Omental fat pad (tissue), 4 donors: Measurements from ENCODE around the gene MAP4K4. TPM values are rescaled to one million over a fixed set of nuclear protein-coding genes. Genes with fewer than 3 reads are reported as not detected.

Source experiments
- ATAC-seq: fragments of 150-250 bp; one replicate; pipeline ENCODE4 v1.9.1; 2016; ENCODE audit warnings: mild to moderate bottlenecking, moderate library complexity; ENCODE audit not compliant: low FRiP score
- DNase-seq: peaks from one replicate; pipeline ENCODE4 v3.0.0-alpha.2; 2019; ENCODE audit warnings: low spot score
- total RNA-seq, 4 donors: library from RNA; depleted of rRNA; stranded (reverse); fragments of >200 nt; gene quantifications; one replicate each; pipeline ENCODE4 v1.1.0, GENCODE V29; 2016
- TF ChIP-seq, protein P1 (sequence below), 3 donors: fragments of 450-650 bp; IDR thresholded peaks; one replicate each; pipeline ENCODE4 v1.5.1; 2016 to 2017; ENCODE audit warnings: antibody characterized with exemption in 3 of 3, mild to moderate bottlenecking in 3 of 3, moderate library complexity in 2 of 3

Gene MAP4K4
- total RNA-seq, 4 donors from 2014 or later: 85.9 to 199 (median 110) TPM

DNA sequence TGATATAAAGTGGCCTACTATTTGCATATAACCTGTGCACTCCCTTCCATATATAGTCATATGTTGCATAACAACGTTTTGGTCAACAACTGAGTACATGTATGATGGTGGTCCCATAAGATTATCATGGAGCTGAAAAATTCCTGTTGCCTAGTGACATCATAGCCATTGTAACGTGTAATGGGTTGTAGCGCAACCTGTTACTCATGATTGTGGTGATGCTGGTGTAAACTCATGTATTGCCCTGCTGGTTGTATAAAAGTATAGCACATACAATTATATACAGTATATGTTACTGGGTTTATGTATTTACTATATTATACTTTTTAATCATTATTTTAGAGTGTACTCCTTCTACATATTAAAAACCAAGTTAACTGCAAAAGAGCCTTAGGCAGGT lies 149.5 kb downstream of the MAP4K4 start:
- DNase-seq: no peak
- ATAC-seq: no peak

DNA sequence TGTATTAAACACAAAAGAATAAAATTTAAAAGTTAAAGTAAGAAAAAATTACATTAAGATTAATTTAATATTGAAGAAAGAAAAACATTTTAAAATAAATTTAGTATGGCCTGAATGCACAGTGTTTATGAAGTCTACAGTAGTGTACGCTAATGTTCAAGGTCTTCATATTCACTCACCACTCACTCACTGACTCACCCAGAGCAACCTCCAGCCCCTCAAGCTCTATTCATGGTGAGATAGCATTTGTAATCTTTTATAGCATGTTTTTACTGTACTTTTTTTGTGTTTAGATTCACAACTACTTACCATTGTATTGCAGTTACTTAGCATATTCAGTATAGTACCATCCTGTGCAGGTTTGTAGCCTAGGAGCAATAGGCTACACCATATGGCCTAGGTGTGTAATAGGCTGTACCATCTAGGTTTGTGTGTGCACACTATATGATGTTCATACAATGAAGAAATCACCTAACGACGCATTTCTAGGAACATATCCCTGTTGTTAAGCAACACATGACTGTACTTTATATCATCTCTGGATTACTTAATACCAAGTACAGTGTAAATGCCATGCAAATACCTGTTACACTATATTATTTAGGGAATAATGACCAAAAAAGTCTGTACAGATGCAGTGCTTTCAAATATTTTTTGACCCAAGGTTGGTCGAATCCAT lies 150.3 kb downstream of the MAP4K4 start:
- TF ChIP-seq, protein P1, sequence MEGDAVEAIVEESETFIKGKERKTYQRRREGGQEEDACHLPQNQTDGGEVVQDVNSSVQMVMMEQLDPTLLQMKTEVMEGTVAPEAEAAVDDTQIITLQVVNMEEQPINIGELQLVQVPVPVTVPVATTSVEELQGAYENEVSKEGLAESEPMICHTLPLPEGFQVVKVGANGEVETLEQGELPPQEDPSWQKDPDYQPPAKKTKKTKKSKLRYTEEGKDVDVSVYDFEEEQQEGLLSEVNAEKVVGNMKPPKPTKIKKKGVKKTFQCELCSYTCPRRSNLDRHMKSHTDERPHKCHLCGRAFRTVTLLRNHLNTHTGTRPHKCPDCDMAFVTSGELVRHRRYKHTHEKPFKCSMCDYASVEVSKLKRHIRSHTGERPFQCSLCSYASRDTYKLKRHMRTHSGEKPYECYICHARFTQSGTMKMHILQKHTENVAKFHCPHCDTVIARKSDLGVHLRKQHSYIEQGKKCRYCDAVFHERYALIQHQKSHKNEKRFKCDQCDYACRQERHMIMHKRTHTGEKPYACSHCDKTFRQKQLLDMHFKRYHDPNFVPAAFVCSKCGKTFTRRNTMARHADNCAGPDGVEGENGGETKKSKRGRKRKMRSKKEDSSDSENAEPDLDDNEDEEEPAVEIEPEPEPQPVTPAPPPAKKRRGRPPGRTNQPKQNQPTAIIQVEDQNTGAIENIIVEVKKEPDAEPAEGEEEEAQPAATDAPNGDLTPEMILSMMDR (IDR thresholded peaks at IDR 0.05): no peak
- no peak for ATAC-seq
- no peak for DNase-seq

More for the DNA sequence above, 149.5 kb downstream of the MAP4K4 start:
- TF ChIP-seq, protein P1 (IDR thresholded peaks at IDR 0.05): no peak

DNA sequence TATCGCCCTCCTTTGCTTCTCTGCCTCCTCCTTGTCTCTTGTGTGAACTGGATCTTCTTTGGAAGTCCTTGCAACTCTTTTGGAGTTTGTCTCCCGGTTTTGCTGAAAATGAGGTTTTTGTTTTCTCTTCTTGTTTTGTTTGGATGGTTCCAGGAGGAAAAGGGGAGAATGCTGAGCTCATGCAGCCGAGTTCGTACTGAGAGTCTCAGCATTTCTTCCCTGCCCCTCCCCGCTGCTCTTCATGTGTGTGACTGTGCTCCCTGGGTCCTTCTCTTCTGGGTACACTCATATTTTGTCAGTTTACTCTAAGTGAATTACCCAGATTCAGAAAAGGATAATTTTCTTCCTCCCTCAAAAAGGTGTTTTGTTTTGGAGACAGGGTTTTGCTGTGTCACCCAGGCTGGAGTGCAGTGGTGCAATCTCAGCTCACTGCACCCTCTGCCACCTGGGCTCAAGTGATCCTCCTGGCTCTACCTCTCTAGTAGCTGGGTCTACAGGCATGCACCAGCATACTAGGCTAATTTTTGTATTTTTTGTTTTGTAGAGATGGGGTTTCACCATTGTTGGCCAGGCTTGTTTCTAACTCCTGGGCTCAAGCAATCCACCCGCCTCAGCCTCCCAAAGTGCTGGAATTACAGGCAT lies 151.4 kb downstream of the MAP4K4 start:
- TF ChIP-seq, protein P1 (IDR thresholded peaks at IDR 0.05): no peak
- no peak for DNase-seq
- ATAC-seq: no peak

DNA sequence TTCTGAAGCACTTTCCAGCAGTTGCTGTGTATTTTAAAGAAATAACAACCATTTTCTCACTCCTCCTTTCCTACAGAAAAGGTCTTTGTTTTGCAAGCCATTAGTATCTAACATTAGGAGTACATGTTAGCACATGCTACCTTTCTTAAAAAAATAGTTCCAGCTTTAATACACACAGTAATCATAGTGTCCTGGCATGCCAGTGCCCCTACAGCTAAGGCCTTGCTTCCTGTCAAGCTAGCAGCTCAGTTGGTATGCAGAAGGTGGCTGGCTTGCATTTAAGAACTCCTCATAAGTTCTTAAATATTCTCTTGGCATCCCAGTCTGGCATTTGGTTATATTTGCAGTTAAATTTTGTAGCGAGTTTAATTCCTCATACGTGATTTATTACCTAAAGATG lies 152.9 kb downstream of the MAP4K4 start:
- ATAC-seq (no peak), DNase-seq (no peak)
- TF ChIP-seq, protein P1 (IDR thresholded peaks at IDR 0.05): no peak

DNA sequence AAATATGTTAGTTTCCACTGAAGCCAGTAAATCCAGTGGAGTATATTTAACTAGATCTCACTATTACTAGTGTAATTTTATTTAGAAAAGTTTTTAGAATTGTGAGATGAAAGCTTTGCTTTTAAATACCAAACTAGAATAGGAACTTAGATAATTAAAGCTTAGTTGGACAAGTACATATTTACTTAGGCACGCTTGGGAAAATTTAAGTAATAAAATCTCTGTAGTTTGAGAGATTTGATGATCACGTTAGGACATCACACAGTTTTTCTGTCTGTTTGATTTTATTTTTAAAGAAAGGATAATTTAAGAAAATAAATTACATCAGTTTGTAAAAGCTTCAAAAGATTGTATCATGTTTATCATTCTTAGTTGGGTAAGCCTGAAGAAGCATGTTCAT lies 153.5 kb downstream of the MAP4K4 start:
- TF ChIP-seq, protein P1 (IDR thresholded peaks at IDR 0.05): no peak
- ATAC-seq (no peak), DNase-seq (no peak)

DNA sequence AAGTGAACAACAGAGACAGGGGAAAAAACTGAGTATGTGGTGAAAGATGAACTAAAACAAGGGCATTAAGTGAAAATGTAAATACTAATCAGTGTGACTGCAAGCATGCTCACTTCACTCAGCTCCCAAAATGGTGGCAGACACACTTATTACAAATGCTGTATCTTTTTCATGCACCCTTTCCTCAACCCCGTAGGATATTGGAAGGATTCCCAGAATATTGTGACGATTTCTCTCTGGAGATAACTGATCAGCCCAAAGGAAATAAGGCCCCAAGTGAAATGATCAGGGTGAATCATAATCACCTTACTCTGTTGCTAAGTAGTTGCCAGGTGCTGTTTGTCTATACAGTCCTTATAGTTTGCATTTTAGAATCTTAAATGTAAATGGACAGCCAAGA lies 155.3 kb downstream of the MAP4K4 start:
- TF ChIP-seq, protein P1 (IDR thresholded peaks at IDR 0.05): no peak
- DNase-seq (no peak), ATAC-seq (no peak)

DNA sequence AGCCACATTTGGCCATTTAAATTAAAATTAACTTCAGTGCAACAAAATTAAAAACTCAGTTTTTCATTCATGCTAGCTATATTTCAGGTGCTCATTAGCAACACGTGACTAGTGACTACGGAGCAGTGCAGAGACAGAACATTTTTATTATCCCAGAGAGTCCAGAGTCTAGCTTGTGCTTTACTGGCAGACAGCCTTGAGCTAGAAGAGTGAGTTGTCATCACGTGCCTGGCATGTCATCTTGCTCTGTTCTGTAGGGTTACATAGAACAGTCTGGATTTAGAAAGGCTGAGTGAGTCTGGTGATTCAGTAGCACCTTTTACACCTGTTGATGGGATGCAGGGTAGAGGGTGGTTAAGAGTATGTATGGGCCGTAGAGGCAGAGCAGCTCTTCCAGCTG lies 157.4 kb downstream of the MAP4K4 start:
- TF ChIP-seq, protein P1 (IDR thresholded peaks at IDR 0.05): no peak
- no peak for DNase-seq
- no peak for ATAC-seq
